Pancreas (tissue), 10 donors: ENCODE results near the gene TTLL6. TPM values are rescaled to one million over a fixed set of nuclear protein-coding genes. Genes with fewer than 3 reads are reported as not detected.

Experiments
- ATAC-seq, 4 donors: fragments of 200-7000 bp; cut with Tn5 transposase; one replicate each; pipeline versions ENCODE4 v1.8.0 to v1.9.1; 2020; ENCODE audit warnings: mild to moderate bottlenecking in 4 of 4, moderate library complexity in 4 of 4
- DNase-seq, 6 donors: peaks; one replicate each; pipeline ENCODE4 v3.0.0-alpha.2; 2020
- FAIRE-seq: peaks from 2 replicates; lab custom pipeline; 2012; peaks lifted over from hg19 to GRCh38; lab: Jason Lieb, UNC
- H3K27ac ChIP-seq, 4 donors: fragments of 200-600 bp; sonication (generic); 1 replicate in 3 of 4; 2 replicates in 1 of 4; pipeline versions ENCODE4 v1.5.0 to v1.8.0; 2020
- H3K27me3 ChIP-seq, 4 donors: fragments of 200-600 bp; one replicate each; pipeline ENCODE4 v1.8.0; 2021
- H3K36me3 ChIP-seq, 3 donors: fragments of 200-600 bp; sonication (generic) in 1 of 3; one replicate each; pipeline versions ENCODE4 v1.5.0 to v1.8.0; 2020 to 2021
- H3K4me1 ChIP-seq, 3 donors: fragments of 200-600 bp; one replicate each; pipeline ENCODE4 v1.8.0; 2021
- H3K4me3 ChIP-seq, 4 donors: fragments of 200-600 bp; sonication (generic) in 2 of 4; one replicate each; pipeline versions ENCODE4 v1.5.0 to v1.8.0; 2020 to 2021
- H3K9me3 ChIP-seq, 4 donors: fragments of 200-600 bp; one replicate each; pipeline ENCODE4 v1.8.0; 2021
- WGBS, 2 donors: extraction: QIAGEN DNeasy Blood & Tissue Kit; methylation state at CpG; one replicate each; pipeline ENCODE4 v1.1.7; 2013; 5-methylcytosine and 5-hydroxymethylcytosine counted together
- intact Hi-C, 3 donors: fragments of 100-400 bp; cut with DNase I; formaldehyde crosslinking; loops; one replicate each; pipeline versions ENCODE4 v1.11.1 to v1.14.2; 2022
- polyA plus RNA-seq, 2 donors: library from polyadenylated mRNA; stranded (reverse); fragments of 200-250 nt; gene quantifications; one replicate each; pipeline ENCODE4 v1.2.3, GENCODE V29; 2013
- total RNA-seq, 6 donors: library from RNA; stranded (reverse); fragmentation: NEBNext Ultra II Directional in 4 of 6; extraction: Animal tissue kit (Norgen Biotek cat#: 25700) in 4 of 6; gene quantifications; one replicate each; pipeline versions ENCODE4 v1.2.1 to v1.2.4, GENCODE V29; 2021 to 2023
- TF ChIP-seq, protein P1 (sequence below), 4 donors: fragments of 200-600 bp; sonication (generic) in 3 of 4; IDR thresholded peaks; one replicate each; pipeline versions ENCODE4 v1.5.0 to v1.8.0; 2021; ENCODE audit warnings: antibody characterized with exemption in 4 of 4
- donor health status: healthy with polysubstance abuse.
- donor health status: DM: no; HTN: no; CAD: no; lungs with moderate emphysema.
- donor health status: DM: no; HTN: no; CAD: no.
- donor health status: control.
- donor health status: control.
- donor health status: Bipolar disorder and iron deficiency.
- donor health status: DM: yes; HTN: yes; CAD: no.
- donor health status: DM: no; HTN: no; CAD: no.
- donor health status: DM: no; HTN: no; CAD: no.
- donor health status: DM: yes; HTN: yes; CAD: no.

Gene TTLL6
- total and polyA plus RNA-seq, 8 donors, result 0.40 to 6.0 (median 0.77) TPM

DNA sequence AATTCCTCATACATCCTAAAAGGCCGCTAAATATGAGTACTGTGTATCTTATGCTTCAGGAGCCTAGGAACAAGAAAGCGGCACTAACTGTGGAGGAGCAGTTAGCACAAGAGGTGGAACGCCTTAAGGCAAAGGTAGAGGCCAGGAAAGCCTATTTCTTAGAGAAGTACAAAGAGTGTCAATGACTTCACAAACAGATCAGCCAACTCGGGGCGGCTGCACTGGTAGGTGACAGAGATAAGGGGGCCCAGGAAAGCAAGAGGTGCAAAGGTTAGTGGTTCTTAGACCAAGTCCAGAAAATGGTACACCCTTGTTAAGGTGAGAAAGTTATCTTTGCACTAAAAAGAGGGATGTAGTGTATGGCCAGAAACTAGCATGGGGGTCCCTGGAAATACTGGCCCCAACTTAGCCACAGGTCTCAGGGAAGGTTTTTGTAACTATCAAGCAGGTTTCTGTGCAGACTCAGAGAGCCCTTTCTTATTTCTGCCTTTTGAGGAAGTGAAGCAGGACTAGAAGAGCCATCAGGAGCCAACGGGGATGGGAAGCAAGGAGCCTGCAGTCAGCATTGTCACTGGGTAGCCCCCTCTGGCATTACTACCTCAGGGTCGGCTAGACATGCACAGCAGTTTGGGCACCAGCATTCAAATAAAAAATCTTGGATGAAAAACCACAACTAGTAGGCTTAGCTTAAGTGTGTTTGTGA is 37.9 kb upstream of the TTLL6 start:
- FAIRE-seq (no peak), DNase-seq (no peak), ATAC-seq (no peak)
- TF ChIP-seq, protein P1, sequence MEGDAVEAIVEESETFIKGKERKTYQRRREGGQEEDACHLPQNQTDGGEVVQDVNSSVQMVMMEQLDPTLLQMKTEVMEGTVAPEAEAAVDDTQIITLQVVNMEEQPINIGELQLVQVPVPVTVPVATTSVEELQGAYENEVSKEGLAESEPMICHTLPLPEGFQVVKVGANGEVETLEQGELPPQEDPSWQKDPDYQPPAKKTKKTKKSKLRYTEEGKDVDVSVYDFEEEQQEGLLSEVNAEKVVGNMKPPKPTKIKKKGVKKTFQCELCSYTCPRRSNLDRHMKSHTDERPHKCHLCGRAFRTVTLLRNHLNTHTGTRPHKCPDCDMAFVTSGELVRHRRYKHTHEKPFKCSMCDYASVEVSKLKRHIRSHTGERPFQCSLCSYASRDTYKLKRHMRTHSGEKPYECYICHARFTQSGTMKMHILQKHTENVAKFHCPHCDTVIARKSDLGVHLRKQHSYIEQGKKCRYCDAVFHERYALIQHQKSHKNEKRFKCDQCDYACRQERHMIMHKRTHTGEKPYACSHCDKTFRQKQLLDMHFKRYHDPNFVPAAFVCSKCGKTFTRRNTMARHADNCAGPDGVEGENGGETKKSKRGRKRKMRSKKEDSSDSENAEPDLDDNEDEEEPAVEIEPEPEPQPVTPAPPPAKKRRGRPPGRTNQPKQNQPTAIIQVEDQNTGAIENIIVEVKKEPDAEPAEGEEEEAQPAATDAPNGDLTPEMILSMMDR (IDR thresholded peaks at IDR 0.05), result no peak
- Histone ChIP-seq H3K36me3 (peaks cover 0 to 25% (median 17%) of the 10 kb centered on the region in 3 donors), H3K27ac (no peak overlapping the region), H3K4me3 (no peak overlapping the region), H3K4me1 (no peaks in the 10 kb centered on the region), H3K27me3 (no peaks in the 10 kb centered on the region), H3K9me3 (no peaks in the 10 kb centered on the region)
- intact Hi-C loops, result no loop called here
- 89% methylated on average over 7 of the region's 7 CpGs for WGBS, 2 donors

DNA sequence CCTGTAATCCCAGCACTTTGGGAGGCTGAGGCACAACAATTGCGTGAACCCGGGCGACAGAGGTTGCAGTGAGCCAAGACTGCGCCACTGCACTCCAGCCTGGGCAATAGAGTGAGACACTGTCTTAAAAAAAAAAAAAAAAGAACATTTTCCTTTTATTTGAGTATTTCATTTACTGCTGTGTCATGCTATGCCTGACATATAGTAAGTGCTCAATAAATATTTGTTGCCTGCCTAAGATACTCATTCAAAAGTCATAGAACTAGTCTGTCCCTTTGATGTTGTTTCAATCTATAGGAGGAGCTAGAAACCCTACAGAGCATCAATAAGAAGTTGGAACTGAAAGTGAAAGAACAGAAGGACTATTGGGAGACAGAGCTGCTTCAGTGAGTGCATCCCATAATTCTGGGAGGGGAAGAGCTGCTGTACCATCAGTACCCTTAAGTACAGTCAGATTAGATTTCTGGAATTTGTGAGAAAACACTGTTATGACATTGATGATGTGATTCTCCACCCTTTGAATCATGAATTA is 33.8 kb upstream of the TTLL6 start:
- WGBS, 2 donors, result 94 to 97% methylated on average over 4 of the region's 4 CpGs
- DNase-seq (no peak), FAIRE-seq (no peak), ATAC-seq (no peak)
- Histone ChIP-seq H3K9me3 (no peaks in the 10 kb centered on the region), H3K36me3 (peaks cover 0 to 51% (median 22%) of the 10 kb centered on the region in 3 donors), H3K27ac (no peak overlapping the region), H3K4me3 (no peak overlapping the region), H3K4me1 (no peaks in the 10 kb centered on the region), H3K27me3 (no peaks in the 10 kb centered on the region)
- TF ChIP-seq, protein P1 (IDR thresholded peaks at IDR 0.05), result no peak
- intact Hi-C loops, result no loop called here

- H3K4me3 ChIP-seq, result no peak overlapping the region
- no peak overlapping the region for H3K27ac ChIP-seq
- ATAC-seq (no peak), FAIRE-seq (no peak), DNase-seq (no peak)
- TF ChIP-seq, protein P1 (IDR thresholded peaks at IDR 0.05), result no peak
- no peaks in the 10 kb centered on the region for H3K9me3 ChIP-seq
- no peaks in the 10 kb centered on the region for H3K27me3 ChIP-seq
- peaks cover 0 to 16% (median 4%) of the 10 kb centered on the region in 3 donors for H3K4me1 ChIP-seq
- intact Hi-C loops, result no loop called here
- WGBS, 2 donors, result 83 to 84% methylated on average over 6 of the region's 6 CpGs
- peaks cover 0 to 43% (median 3%) of the 10 kb centered on the region in 3 donors for H3K36me3 ChIP-seq
Measured at GRCh38 chr17:48843187-48843900, 26.3 kb upstream of the TTLL6 start.

DNA sequence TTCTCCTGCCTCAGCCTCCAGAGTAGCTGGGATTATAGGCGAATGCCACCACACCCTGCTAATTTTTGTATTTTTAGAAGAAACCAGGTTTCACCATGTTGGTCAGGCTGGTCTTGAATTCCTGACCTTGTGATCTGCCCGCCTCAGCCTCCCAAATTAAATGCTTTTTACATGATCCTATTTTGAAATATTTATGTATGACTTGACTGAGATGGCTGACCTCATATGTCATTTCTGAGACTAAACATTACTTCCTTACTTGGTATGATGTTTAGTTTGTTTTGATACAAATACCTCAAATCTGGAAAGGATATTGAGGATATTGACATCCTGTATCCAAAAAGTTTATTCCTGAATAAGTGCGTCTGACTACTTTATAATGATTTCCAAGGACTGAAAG is 25.7 kb upstream of the TTLL6 start:
- Histone ChIP-seq H3K4me1 (peaks cover 0 to 16% (median 4%) of the 10 kb centered on the region in 3 donors), H3K27me3 (no peaks in the 10 kb centered on the region), H3K27ac (no peak overlapping the region), H3K9me3 (no peaks in the 10 kb centered on the region), H3K4me3 (no peak overlapping the region), H3K36me3 (peaks cover 0 to 37% (median 3%) of the 10 kb centered on the region in 3 donors)
- FAIRE-seq (no peak), ATAC-seq (no peak), DNase-seq (no peak)
- 89 to 93% methylated on average over 3 of the region's 3 CpGs for WGBS, 2 donors
- TF ChIP-seq, protein P1 (IDR thresholded peaks at IDR 0.05), result no peak
- intact Hi-C loops, result no loop called here
